H1 (cell line): ENCODE results near the gene PTPRG. TPM values are rescaled to one million over a fixed set of nuclear protein-coding genes. Genes with fewer than 3 reads are reported as not detected.
A peak's percentile ranks its signal among the peaks of the same experiment; 100 is the strongest.

Experiments
- CTCF ChIA-PET: fragments of 300-600 bp; sonication (Branson Sonifier 250); formaldehyde crosslinking; loops from one replicate; lab custom pipeline; 2021; ENCODE audit not compliant: partially characterized antibody; lab: Charles Lee
- POLR2A ChIA-PET: fragments of 300-600 bp; sonication (Branson Sonifier 250); formaldehyde crosslinking; loops from one replicate; lab custom pipeline; 2021; ENCODE audit warnings: inconsistent platforms; ENCODE audit not compliant: partially characterized antibody; lab: Charles Lee
- DNase-seq, 2 experiments: peaks; one replicate each; pipeline versions ENCODE4 v3.0.0 to v3.0.0-alpha.2; 2010 to 2022; ENCODE audit warnings: low spot score in 2 of 2, low read depth in 1 of 2, mixed read lengths in 1 of 2
- FAIRE-seq: peaks from 2 replicates; lab custom pipeline; 2011; peaks lifted over from hg19 to GRCh38; lab: Jason Lieb, UNC
- H2AFZ ChIP-seq: 2 replicates; pipeline ENCODE4 v1.8.1; 2012; ENCODE audit warnings: low read length, inconsistent platforms
- H2AK5ac ChIP-seq: 2 replicates; pipeline ENCODE4 v1.6.1; 2013; ENCODE audit warnings: low read depth, low read length
- H2BK120ac ChIP-seq: replicated peaks from 2 replicates; pipeline ENCODE3; 2013; ENCODE audit warnings: low read depth, low read length, inconsistent platforms
- H2BK12ac ChIP-seq: 2 replicates; pipeline ENCODE4 v1.6.1; 2013; ENCODE audit warnings: low read depth, low read length
- H2BK15ac ChIP-seq: 2 replicates; pipeline ENCODE4 v1.6.1; 2013; ENCODE audit warnings: low read length
- H2BK20ac ChIP-seq: 2 replicates; pipeline ENCODE4 v1.6.1; 2013; ENCODE audit warnings: low read length
- H2BK5ac ChIP-seq: 2 replicates; pipeline ENCODE4 v1.6.1; 2013; ENCODE audit warnings: low read depth, low read length
- H3K14ac ChIP-seq: 2 replicates; pipeline ENCODE4 v1.6.1; 2013; ENCODE audit warnings: inconsistent platforms; ENCODE audit not compliant: insufficient read length
- H3K18ac ChIP-seq: 2 replicates; pipeline ENCODE4 v1.6.1; 2013; ENCODE audit warnings: low read length; ENCODE audit errors: extremely low read depth
- H3K23ac ChIP-seq: 2 replicates; pipeline ENCODE4 v1.6.1; 2013; ENCODE audit warnings: inconsistent platforms; ENCODE audit not compliant: insufficient read length
- H3K23me2 ChIP-seq: 2 replicates; pipeline ENCODE4 v1.6.1; 2013; ENCODE audit warnings: low read depth, low read length
- H3K27ac ChIP-seq: 2 replicates; pipeline ENCODE4 v1.6.1; 2011; ENCODE audit warnings: low read depth, low read length, inconsistent platforms
- H3K27me3 ChIP-seq, 4 experiments: replicated peaks in 1 of 4; 1 replicate in 1 of 4; 2 replicates in 3 of 4; pipeline versions ENCODE4 v1.6.1 to v1.8.1; 2011 to 2013; ENCODE audit warnings: low read length in 3 of 4, mild to moderate bottlenecking in 3 of 4, inconsistent platforms in 2 of 4, mixed read lengths in 2 of 4, moderate library complexity in 1 of 4; ENCODE audit not compliant: control insufficient read depth in 3 of 4, insufficient read depth in 3 of 4; ENCODE audit errors: extremely low read depth in 1 of 4
- H3K36me3 ChIP-seq, 4 experiments: 2 replicates each; pipeline versions ENCODE4 v1.6.1 to v1.8.1; 2011 to 2013; ENCODE audit warnings: mild to moderate bottlenecking in 4 of 4, low read length in 3 of 4, moderate library complexity in 2 of 4, control low read depth in 1 of 4, inconsistent platforms in 1 of 4; ENCODE audit not compliant: insufficient read depth in 4 of 4, control insufficient read depth in 2 of 4
- H3K4ac ChIP-seq: replicated peaks from 2 replicates; pipeline ENCODE3; 2013; ENCODE audit warnings: low read length, low read depth, mixed read lengths, inconsistent platforms; ENCODE audit not compliant: insufficient read length
- H3K4me1 ChIP-seq, 4 experiments: replicated peaks in 1 of 4; 1 replicate in 1 of 4; 2 replicates in 3 of 4; pipeline versions ENCODE4 v1.6.1 to v1.8.1; 2011 to 2013; ENCODE audit warnings: low read length in 3 of 4, inconsistent platforms in 2 of 4, mixed read lengths in 1 of 4; ENCODE audit not compliant: insufficient read depth in 4 of 4, control insufficient read depth in 3 of 4
- H3K4me2 ChIP-seq, 2 experiments: 2 replicates each; pipeline versions ENCODE4 v1.6.1 to v1.8.1; 2011 to 2013; ENCODE audit warnings: low read depth in 2 of 2, low read length in 2 of 2, control low read depth in 1 of 2, inconsistent platforms in 1 of 2, mild to moderate bottlenecking in 1 of 2; ENCODE audit not compliant: insufficient read depth in 1 of 2
- H3K4me3 ChIP-seq, 4 experiments: fragments of 200-600, 300-600 bp in 1 of 4; sonication (generic), shearing (Covaris generic), sonication (Bioruptor Twin) in 1 of 4; 2 replicates each; pipeline versions ENCODE4 v1.5.1 to v1.8.1; 2011 to 2016; ENCODE audit warnings: low read length in 4 of 4, low read depth in 3 of 4, control low read depth in 2 of 4, inconsistent platforms in 2 of 4, mild to moderate bottlenecking in 2 of 4, mixed read lengths in 1 of 4, moderate library complexity in 1 of 4; ENCODE audit not compliant: insufficient read depth in 2 of 4; ENCODE audit errors: extremely low read depth in 1 of 4
- H3K56ac ChIP-seq: replicated peaks from 2 replicates; pipeline ENCODE3; 2013; ENCODE audit warnings: low read depth, mild to moderate bottlenecking, mixed read lengths, low read length, inconsistent platforms; ENCODE audit not compliant: insufficient read length
- H3K79me1 ChIP-seq: 2 replicates; pipeline ENCODE4 v1.6.1; 2013; ENCODE audit warnings: low read depth, low read length, control low read depth
- H3K79me2 ChIP-seq, 2 experiments: 2 replicates each; pipeline versions ENCODE4 v1.6.1 to v1.8.1; 2012 to 2013; ENCODE audit warnings: low read length in 2 of 2, mild to moderate bottlenecking in 2 of 2, inconsistent platforms in 1 of 2; ENCODE audit not compliant: insufficient read depth in 2 of 2, control insufficient read depth in 1 of 2
- H3K9ac ChIP-seq, 4 experiments: replicated peaks in 1 of 4; 1 replicate in 1 of 4; 2 replicates in 3 of 4; pipeline versions ENCODE4 v1.6.1 to v1.8.1; 2011 to 2013; ENCODE audit warnings: low read depth in 3 of 4, low read length in 3 of 4, control low read depth in 2 of 4, mild to moderate bottlenecking in 2 of 4, moderate library complexity in 2 of 4, inconsistent platforms in 1 of 4; ENCODE audit errors: extremely low read depth in 1 of 4
- H3K9me3 ChIP-seq, 2 experiments: 2 replicates each; pipeline versions ENCODE4 v1.6.1 to v1.8.1; 2012 to 2013; ENCODE audit warnings: mild to moderate bottlenecking in 2 of 2, moderate library complexity in 2 of 2, control low read depth in 1 of 2, inconsistent platforms in 1 of 2, low read depth in 1 of 2, low read length in 1 of 2, mixed read lengths in 1 of 2; ENCODE audit not compliant: insufficient read depth in 2 of 2
- H4K20me1 ChIP-seq, 2 experiments: replicated peaks in 1 of 2; 2 replicates each; pipeline versions ENCODE3 to v1.8.1; 2011 to 2013; ENCODE audit warnings: inconsistent platforms in 2 of 2, low read length in 2 of 2, mild to moderate bottlenecking in 1 of 2; ENCODE audit not compliant: insufficient read depth in 2 of 2, control insufficient read depth in 1 of 2
- H4K5ac ChIP-seq: 2 replicates; pipeline ENCODE4 v1.6.1; 2013; ENCODE audit warnings: low read length, low read depth, mixed read lengths, inconsistent platforms; ENCODE audit not compliant: insufficient read length
- H4K8ac ChIP-seq: 2 replicates; pipeline ENCODE4 v1.8.0; 2013; ENCODE audit warnings: mild to moderate bottlenecking, moderate library complexity, low read length, inconsistent platforms; ENCODE audit not compliant: insufficient read depth; ENCODE audit errors: extremely low read depth
- H4K91ac ChIP-seq: replicated peaks from 2 replicates; pipeline ENCODE3; 2013; ENCODE audit warnings: low read length, mixed read lengths, inconsistent platforms; ENCODE audit not compliant: insufficient read length
- KDM5A ChIP-seq: fragments of 200-600 bp; IDR thresholded peaks from 2 replicates; pipeline ENCODE4 v1.7.1; 2012; ENCODE audit warnings: mild to moderate bottlenecking, low read length, inconsistent platforms, mixed read lengths
- RFX5 ChIP-seq: IDR thresholded peaks from 2 replicates; pipeline ENCODE4 v1.6.1; 2011; ENCODE audit warnings: low read depth, low read length, improper control_type of control experiment, borderline replicate concordance
- SP1 ChIP-seq: IDR thresholded peaks from 2 replicates; pipeline ENCODE4 v1.6.1; 2011; ENCODE audit warnings: low read depth, low read length
- TBP ChIP-seq: IDR thresholded peaks from 2 replicates; pipeline ENCODE4 v1.6.1; 2011; ENCODE audit warnings: low read depth, low read length, improper control_type of control experiment
- YY1 ChIP-seq: IDR thresholded peaks from 2 replicates; pipeline ENCODE4 v1.6.1; 2011; ENCODE audit warnings: low read depth, mild to moderate bottlenecking, low read length
- WGBS, 2 experiments: shearing (Covaris generic) in 1 of 2; methylation state at CpG; one replicate each; pipeline versions ENCODE4 v1.1.6 to v1.1.7; 2013 to 2015; ENCODE audit warnings: low lambda C conversion rate in 2 of 2, mixed read lengths in 2 of 2, inconsistent platforms in 1 of 2, low coverage in 1 of 2, missing lambda C conversion rate in 1 of 2; ENCODE audit not compliant: insufficient replicate concordance in 2 of 2, insufficient coverage in 1 of 2, insufficient read length in 1 of 2; ENCODE audit errors: extremely low coverage in 1 of 2, missing lambda C conversion rate in 1 of 2; 5-methylcytosine and 5-hydroxymethylcytosine counted together
- polyA plus RNA-seq, 7 experiments: library from polyadenylated mRNA; depleted of rRNA in 3 of 7; stranded (reverse) in 5 of 7; unstranded in 2 of 7; fragments of >200 nt in 5 of 7; fragments of 200-250 nt in 2 of 7; gene quantifications; 1 replicate in 5 of 7; 2 replicates in 1 of 7; 4 replicates in 1 of 7; pipeline versions ENCODE4 v1.2.1 to v1.2.3, GENCODE V29; 2011 to 2013; ENCODE audit warnings: missing spikeins in 2 of 7, mixed read lengths in 2 of 7
- total RNA-seq: library from RNA; stranded (reverse); fragmentation: NEBNext Ultra II Directional; extraction: Animal tissue kit (Norgen Biotek cat#: 25700); gene quantifications from 2 replicates; pipeline ENCODE4 v1.2.1, GENCODE V29; 2021
- TF ChIP-seq, protein P1 (sequence below): IDR thresholded peaks from 2 replicates; pipeline ENCODE4 v1.6.1; 2012; ENCODE audit warnings: inconsistent platforms

PTPRG gene
- total and polyA plus RNA-seq, 2 of the 8 experiments (the other 6 are each of a cell fraction or from before 2014, with no cell fraction given): 23.3 to 96.2 TPM

DNA sequence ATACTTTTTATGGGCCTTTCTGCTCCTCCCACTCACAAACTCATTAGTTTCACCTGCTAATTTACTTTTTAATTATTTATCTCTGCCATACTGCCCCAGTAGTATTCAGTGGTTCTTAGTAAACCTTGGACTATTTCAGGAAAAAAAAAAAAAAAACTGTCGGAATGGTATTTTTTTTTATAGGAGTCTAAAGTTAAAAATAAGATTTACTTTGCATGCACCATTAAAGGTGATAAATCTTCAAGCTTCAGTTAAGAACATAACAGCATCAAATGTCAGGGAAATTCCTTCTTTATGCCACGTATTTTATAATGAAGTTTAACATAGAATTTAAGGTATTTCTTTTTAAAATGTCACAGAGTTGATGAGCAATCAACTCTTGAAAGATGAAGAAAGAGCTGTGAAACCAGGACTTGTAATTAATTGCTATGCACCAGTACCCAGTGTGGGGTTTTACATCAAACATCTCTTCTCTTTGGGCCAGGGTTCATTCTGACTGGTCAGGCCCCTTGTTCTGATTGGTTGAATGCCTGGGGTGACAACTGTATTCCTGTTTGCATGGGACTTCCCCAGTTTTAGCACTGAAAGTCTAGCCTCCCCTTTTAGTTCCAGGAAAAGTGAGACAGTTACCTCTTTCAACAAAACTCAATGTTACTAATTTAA lies 40.3 kb upstream of the PTPRG start:
- DNase-seq (no peak), FAIRE-seq (peak; percentile 78)
- Histone ChIP-seq H4K20me1 (no peaks in the 10 kb centered on the region), H3K9ac (no peak overlapping the region), H2BK12ac (no peak overlapping the region), H3K4me2 (no peak overlapping the region), H3K18ac (no peak overlapping the region), H3K4ac (no peak overlapping the region), H2AK5ac (no peak overlapping the region), H4K8ac (no peak overlapping the region), H3K27ac (no peak overlapping the region), H2BK5ac (no peak overlapping the region), H3K4me3 (no peak overlapping the region), H3K14ac (no peak overlapping the region), H3K27me3 (no peaks in the 10 kb centered on the region), H3K23ac (no peak overlapping the region), H2AFZ (no peak overlapping the region), H3K79me1 (no peaks in the 10 kb centered on the region), H3K56ac (no peak overlapping the region), H2BK20ac (no peak overlapping the region), H3K9me3 (no peaks in the 10 kb centered on the region), H3K4me1 (peaks cover 0 to 6% (median 4%) of the 10 kb centered on the region in 4 experiments; a peak in 3 of 7 replicates), H2BK15ac (no peak overlapping the region), H3K79me2 (no peaks in the 10 kb centered on the region)
- WGBS, 2 experiments: 86% methylated on average over 2 of the region's 2 CpGs; no CpG with 5 or more reads in 1 of the 2 experiments
- CTCF ChIA-PET: interaction anchor here (0.6 kb wide), 2 partner anchors 9 to 529 kb away, joined by 3 read pairs; no protein-coding TSS in a partner anchor
- POLR2A ChIA-PET: no interaction called here
- TF ChIP-seq YY1 (no peak), TBP (no peak), SP1 (no peak), KDM5A (no peak), RFX5 (no peak)
- TF ChIP-seq, protein P1, sequence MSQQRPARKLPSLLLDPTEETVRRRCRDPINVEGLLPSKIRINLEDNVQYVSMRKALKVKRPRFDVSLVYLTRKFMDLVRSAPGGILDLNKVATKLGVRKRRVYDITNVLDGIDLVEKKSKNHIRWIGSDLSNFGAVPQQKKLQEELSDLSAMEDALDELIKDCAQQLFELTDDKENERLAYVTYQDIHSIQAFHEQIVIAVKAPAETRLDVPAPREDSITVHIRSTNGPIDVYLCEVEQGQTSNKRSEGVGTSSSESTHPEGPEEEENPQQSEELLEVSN: no peak
- TF ChIP-seq, all 59 proteins: peak for 0
- no peak overlapping the region for H2BK120ac ChIP-seq
- H3K36me3 ChIP-seq: no peaks in the 10 kb centered on the region
- H4K5ac ChIP-seq: no peak overlapping the region
- no peaks in the 10 kb centered on the region for H3K23me2 ChIP-seq
- no peak overlapping the region for H4K91ac ChIP-seq
